Duodenal mucosa (tissue), 2 donors: Measurements from ENCODE around the gene CCDC83.
"Not testable (repeated sequence)": the region's sequence is repeated elsewhere in the genome, so short reads cannot be mapped to it uniquely, and the experiment has no call there.

Experiments used
- H3K27ac ChIP-seq: one replicate; pipeline ENCODE4 v1.7.0; 2013; ENCODE audit warnings: low read depth, low read length
- H3K27me3 ChIP-seq, 2 donors: one replicate each; pipeline ENCODE4 v1.7.0; 2013; ENCODE audit warnings: low read length in 2 of 2, control low read depth in 1 of 2; ENCODE audit not compliant: insufficient read depth in 2 of 2, control insufficient read depth in 1 of 2
- H3K36me3 ChIP-seq, 2 donors: one replicate each; pipeline ENCODE4 v1.7.0; 2013; ENCODE audit warnings: low read length in 2 of 2, control low read depth in 1 of 2; ENCODE audit not compliant: insufficient read depth in 2 of 2, control insufficient read depth in 1 of 2
- H3K4me1 ChIP-seq, 2 donors: one replicate each; pipeline ENCODE4 v1.7.0; 2013; ENCODE audit warnings: low read length in 2 of 2, control low read depth in 1 of 2; ENCODE audit not compliant: insufficient read depth in 2 of 2, control insufficient read depth in 1 of 2
- H3K4me3 ChIP-seq, 2 donors: one replicate each; pipeline ENCODE4 v1.7.0; 2013; ENCODE audit warnings: low read length in 2 of 2, low read depth in 1 of 2
- H3K9ac ChIP-seq, 2 donors: one replicate each; pipeline ENCODE4 v1.7.0; 2013; ENCODE audit warnings: low read length in 2 of 2, low read depth in 1 of 2
- H3K9me3 ChIP-seq, 2 donors: one replicate each; pipeline ENCODE4 v1.7.0; 2013; ENCODE audit warnings: low read length in 2 of 2, control low read depth in 1 of 2; ENCODE audit not compliant: control insufficient read depth in 1 of 2

CCDC83 gene

GRCh38 chr11:85831050-85831449 lies 24.1 kb upstream of the CCDC83 start:
- no peak overlapping the region for H3K4me3 ChIP-seq
- H3K27me3 ChIP-seq: no peaks in the 10 kb centered on the region
- H3K27ac ChIP-seq: no peak overlapping the region

DNA sequence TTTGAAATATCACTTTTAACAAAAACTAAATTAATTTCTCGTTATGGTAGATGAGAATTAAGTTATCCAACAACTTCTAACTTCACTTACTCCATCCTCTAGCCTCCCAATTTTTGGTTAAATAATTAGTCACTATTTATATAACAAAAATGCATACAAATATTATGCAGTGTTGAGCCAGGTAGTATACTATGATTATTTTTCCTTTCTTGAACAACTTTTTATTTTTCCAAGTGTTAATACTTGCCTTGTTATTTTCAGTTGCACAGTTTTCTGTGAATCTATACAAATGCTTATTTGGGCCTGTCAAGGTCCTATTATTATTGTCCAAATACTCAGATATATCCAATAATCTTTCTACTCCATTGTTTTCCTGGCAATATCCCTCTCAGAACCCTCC lies 19.9 kb upstream of the CCDC83 start:
- H3K27ac ChIP-seq: no peak overlapping the region
- no peaks in the 10 kb centered on the region for H3K9me3 ChIP-seq
- H3K4me1 ChIP-seq: peaks cover 0 to 8% of the 10 kb centered on the region in 2 donors
- no peaks in the 10 kb centered on the region for H3K27me3 ChIP-seq
- no peak overlapping the region for H3K4me3 ChIP-seq
- no peaks in the 10 kb centered on the region for H3K36me3 ChIP-seq
- no peak overlapping the region for H3K9ac ChIP-seq

More at GRCh38 chr11:85831050-85831449, 24.1 kb upstream of the CCDC83 start:
- H3K9ac ChIP-seq: no peak overlapping the region
- no peaks in the 10 kb centered on the region for H3K9me3 ChIP-seq
- peaks cover 15 to 36% of the 10 kb centered on the region in 2 donors for H3K4me1 ChIP-seq
- H3K36me3 ChIP-seq: no peaks in the 10 kb centered on the region

DNA sequence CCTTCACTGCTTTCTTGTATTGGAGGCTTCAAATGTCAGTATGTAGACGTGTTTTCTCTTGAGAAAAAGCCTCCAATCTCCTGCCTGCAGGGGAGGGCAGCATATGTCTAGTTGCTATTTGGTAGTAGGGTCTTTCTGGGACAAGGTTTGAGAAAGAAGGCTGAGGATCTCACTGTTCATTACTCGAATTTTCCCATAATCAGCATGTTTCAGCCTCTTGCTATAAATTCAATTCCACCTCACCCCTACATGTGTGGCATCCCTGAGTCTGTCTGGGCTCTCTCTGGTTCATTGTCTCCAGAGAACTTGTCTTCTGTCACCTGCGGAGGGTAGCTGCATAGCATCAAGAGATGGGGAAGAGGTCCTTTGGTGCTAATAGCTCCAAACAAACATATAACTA lies 19.5 kb upstream of the CCDC83 start:
- no peak overlapping the region for H3K9ac ChIP-seq
- H3K27me3 ChIP-seq: no peaks in the 10 kb centered on the region
- H3K27ac ChIP-seq: no peak overlapping the region
- no peak overlapping the region for H3K4me3 ChIP-seq
- H3K4me1 ChIP-seq: peaks cover 0 to 6% of the 10 kb centered on the region in 2 donors
- no peaks in the 10 kb centered on the region for H3K36me3 ChIP-seq
- no peaks in the 10 kb centered on the region for H3K9me3 ChIP-seq

- H3K9ac ChIP-seq, H3K9me3 ChIP-seq, H3K27me3 ChIP-seq, H3K27ac ChIP-seq, H3K4me1 ChIP-seq, H3K36me3 ChIP-seq, H3K4me3 ChIP-seq: not testable (repeated sequence)
These were observed 14.3 kb upstream of the CCDC83 start for GRCh38 chr11:85840932-85841331.

GRCh38 chr11:85843929-85844328 lies 11.3 kb upstream of the CCDC83 start:
- no peak overlapping the region for H3K9ac ChIP-seq
- H3K27me3 ChIP-seq: no peaks in the 10 kb centered on the region
- H3K4me3 ChIP-seq: no peak overlapping the region
- H3K27ac ChIP-seq: no peak overlapping the region
- H3K4me1 ChIP-seq: no peaks in the 10 kb centered on the region
- peaks cover 0 to 2% of the 10 kb centered on the region in 2 donors for H3K9me3 ChIP-seq
- H3K36me3 ChIP-seq: no peaks in the 10 kb centered on the region

DNA sequence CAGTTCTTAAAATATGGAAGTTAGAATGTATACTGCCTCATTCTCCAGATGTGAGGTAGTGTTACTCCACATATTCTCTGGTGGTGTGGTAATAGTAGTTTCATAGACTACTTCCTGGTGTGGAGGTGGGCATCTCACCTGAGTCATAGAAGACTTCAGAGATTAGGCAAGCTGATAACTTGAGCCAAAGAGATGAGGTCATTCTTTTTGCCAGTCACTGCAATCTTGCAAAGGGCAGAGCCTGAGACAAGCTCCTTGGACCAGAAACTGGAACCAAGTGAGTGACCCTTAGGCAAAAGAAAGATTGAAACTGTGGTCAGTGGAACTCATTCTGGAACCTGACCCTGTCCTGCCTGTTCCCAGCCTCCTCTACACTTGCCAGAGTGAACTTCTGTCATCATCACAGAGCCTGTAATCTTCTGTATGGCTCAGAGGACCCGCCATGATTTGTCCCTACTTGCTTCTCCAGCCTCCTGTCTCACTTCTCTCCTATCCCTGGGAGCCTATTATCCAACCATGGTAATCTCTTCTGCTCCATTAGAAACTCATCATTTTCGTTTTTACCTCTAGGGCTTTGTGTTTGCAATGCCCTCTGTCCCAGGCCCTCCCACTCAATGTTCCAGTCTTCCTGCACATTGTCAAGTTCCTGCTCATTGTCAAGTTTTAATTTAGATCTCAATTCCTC lies 10.6 kb upstream of the CCDC83 start:
- H3K36me3 ChIP-seq: no peaks in the 10 kb centered on the region
- H3K4me1 ChIP-seq: no peaks in the 10 kb centered on the region
- H3K9ac ChIP-seq: no peak overlapping the region
- H3K4me3 ChIP-seq: no peak overlapping the region
- no peaks in the 10 kb centered on the region for H3K27me3 ChIP-seq
- peaks cover 0 to 2% of the 10 kb centered on the region in 2 donors for H3K9me3 ChIP-seq
- no peak overlapping the region for H3K27ac ChIP-seq

DNA sequence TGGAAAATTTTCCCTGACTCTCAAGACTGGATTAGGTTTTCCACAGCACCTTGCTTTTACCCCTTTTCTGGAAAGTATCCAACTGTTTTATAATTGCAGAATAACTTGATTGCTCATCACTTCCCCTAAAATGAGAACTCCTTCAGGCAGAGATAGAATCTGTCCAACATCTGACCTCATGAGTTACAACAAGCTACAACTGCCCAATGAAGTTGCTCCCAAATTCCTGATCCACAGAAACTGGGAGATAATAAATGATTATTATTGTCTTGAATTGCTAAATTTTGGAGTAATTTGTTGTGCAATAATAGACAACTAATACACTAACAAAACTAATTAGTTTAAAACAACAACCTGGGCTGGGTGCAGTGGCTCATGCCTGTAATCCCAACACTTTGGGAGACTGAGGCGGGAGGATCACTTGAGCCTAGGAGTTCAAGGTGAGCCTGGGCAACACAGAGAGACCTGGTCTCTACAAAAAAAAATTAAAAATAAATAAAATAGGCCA lies 10.0 kb upstream of the CCDC83 start:
- Histone ChIP-seq H3K27me3 (no peaks in the 10 kb centered on the region), H3K9ac (no peak overlapping the region), H3K4me1 (no peaks in the 10 kb centered on the region), H3K27ac (no peak overlapping the region), H3K9me3 (peaks cover 0 to 2% of the 10 kb centered on the region in 2 donors), H3K36me3 (no peaks in the 10 kb centered on the region), H3K4me3 (no peak overlapping the region)

DNA sequence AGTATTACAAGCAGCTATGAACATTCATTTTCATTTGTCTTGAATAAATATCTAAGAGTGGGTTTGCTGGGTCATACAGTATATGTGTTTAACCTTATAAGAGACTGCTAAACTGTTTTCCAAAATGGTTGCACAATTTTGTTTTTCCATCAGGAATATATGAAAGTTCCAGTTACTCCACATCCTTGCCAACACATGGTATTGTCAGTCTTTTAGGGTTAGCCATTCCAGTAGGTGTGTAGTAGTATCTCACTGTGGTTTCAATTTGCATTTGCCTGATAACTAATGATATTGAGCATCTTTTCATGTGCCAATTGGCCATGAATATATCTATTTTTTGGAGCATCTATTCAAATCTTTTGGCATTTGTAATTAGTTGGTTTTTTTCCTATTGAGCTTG lies 7.7 kb upstream of the CCDC83 start:
- Histone ChIP-seq H3K9me3 (peaks cover 0 to 2% of the 10 kb centered on the region in 2 donors), H3K36me3 (no peaks in the 10 kb centered on the region), H3K4me3 (no peak overlapping the region), H3K9ac (no peak overlapping the region), H3K27me3 (no peaks in the 10 kb centered on the region), H3K4me1 (no peaks in the 10 kb centered on the region), H3K27ac (no peak overlapping the region)

DNA sequence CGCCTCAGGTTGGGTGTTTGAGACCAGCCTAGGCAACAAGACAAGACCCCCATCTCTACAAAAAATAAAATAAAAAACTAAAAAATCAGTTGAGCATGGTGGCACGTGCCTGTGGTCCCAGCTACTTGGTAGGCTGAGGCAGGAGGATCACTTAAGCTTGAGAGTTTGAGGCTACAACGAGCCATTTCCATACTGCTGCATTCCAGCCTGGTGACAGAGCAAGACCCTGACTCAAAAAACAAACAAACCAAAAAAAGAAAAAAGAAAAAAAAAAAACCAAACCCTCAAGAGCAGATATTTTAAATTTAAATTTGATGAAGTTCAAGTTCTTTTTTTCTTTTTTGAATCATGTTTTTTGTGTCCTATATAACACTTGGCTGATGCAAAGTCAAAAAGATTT lies 7.2 kb upstream of the CCDC83 start:
- Histone ChIP-seq H3K4me1 (no peaks in the 10 kb centered on the region), H3K4me3 (no peak overlapping the region), H3K9ac (no peak overlapping the region), H3K36me3 (no peaks in the 10 kb centered on the region), H3K27ac (no peak overlapping the region), H3K27me3 (no peaks in the 10 kb centered on the region), H3K9me3 (peaks cover 0 to 2% of the 10 kb centered on the region in 2 donors)

- Histone ChIP-seq H3K27ac (no peak overlapping the region), H3K27me3 (no peaks in the 10 kb centered on the region), H3K9ac (no peak overlapping the region), H3K4me3 (no peak overlapping the region), H3K4me1 (no peaks in the 10 kb centered on the region), H3K36me3 (no peaks in the 10 kb centered on the region), H3K9me3 (peaks cover 0 to 2% of the 10 kb centered on the region in 2 donors)
These were observed 6.6 kb upstream of the CCDC83 start for GRCh38 chr11:85848556-85848955.
